ENCODE results near the gene CD40. TPM values are rescaled to one million over a fixed set of nuclear protein-coding genes. Genes with fewer than 3 reads are reported as not detected.

CD40 gene
- polyA plus RNA-seq, 3 donors, result 14.4 to 26.1 (median 18.8) TPM

DNA sequence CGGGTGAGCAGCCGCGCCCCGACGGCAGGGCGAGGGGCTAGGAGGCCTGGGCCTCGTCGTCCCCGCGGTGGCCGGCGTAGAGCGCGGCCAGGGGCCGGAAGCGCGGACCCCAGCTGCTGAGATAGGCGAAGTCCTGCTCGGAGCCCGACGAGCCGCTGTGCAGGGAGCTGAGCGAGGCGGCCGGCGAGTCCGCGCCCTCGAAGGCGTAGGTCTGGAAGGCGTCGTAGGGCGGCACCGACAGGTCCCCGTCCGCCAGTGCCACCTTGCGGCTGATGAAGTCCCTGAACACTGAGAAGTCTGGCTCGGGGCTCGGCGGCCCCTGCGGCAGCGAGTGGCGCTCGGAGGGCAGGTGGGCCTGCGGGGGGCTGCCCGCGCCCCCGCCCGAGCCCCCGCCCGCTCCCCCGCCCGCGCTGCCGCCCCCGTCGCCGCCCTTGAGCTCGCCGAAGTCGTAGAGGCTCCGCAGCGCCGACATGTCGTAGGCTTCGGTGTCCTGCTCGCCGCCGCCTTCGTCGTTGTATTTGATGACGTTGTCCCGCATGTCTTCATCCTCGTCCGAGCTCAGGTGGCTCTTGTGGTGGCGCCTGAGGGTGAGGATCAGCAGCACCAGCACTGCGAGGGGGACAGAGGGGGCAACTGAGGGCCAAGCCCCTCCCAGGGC lies 56.5 kb downstream of the CD40 start:
- DNase-seq, result peak; percentile 63 to 74 (median 72)
- H3K9me3 Mint-ChIP-seq, result peaks cover 0 to 16% (median 2%) of the 10 kb centered on the region in 7 donors
- H3K4me3 ChIP-seq (replicated peaks in 1 of 3; ENCODE audit: low read depth in 2 of 3, low read length in 3 of 3), result no peak overlapping the region
- no peaks in the 10 kb centered on the region for H3K79me2 ChIP-seq (ENCODE audit: insufficient read depth, low read length)
- H3K9ac ChIP-seq (ENCODE audit: insufficient read depth, low read length, poor library complexity, severe bottlenecking), result no peak overlapping the region
- no peaks in the 10 kb centered on the region for H3K36me3 Mint-ChIP-seq
- H3K36me3 ChIP-seq (replicated peaks in 1 of 2; ENCODE audit: control insufficient read depth in 1 of 2, insufficient read depth in 2 of 2, low read length in 2 of 2), result no peaks in the 10 kb centered on the region
- peaks cover 28 to 45% of the 10 kb centered on the region in 2 donors for H3K27me3 ChIP-seq (ENCODE audit: control insufficient read depth in 2 of 2, insufficient read depth in 2 of 2, low read length in 2 of 2)
- H3K9me3 ChIP-seq (replicated peaks in 1 of 2; ENCODE audit: control insufficient read depth in 1 of 2, insufficient read depth in 1 of 2, low read length in 2 of 2), result peaks cover 0 to 4% of the 10 kb centered on the region in 2 donors
- no peak overlapping the region for H3K27ac Mint-ChIP-seq
- TF ChIP-seq CTCF (IDR thresholded peaks at IDR 0.05), result peak; percentile 85
- H4K20me1 ChIP-seq (ENCODE audit: insufficient read depth, low read length), result no peaks in the 10 kb centered on the region
- no peak overlapping the region for H2AFZ ChIP-seq (ENCODE audit: insufficient read depth, low read depth, low read length, poor library complexity, severe bottlenecking)
- no peaks in the 10 kb centered on the region for H3K4me1 ChIP-seq (ENCODE audit: control insufficient read depth in 1 of 2, insufficient read depth in 2 of 2, low read length in 2 of 2)
- peaks cover 7% of the 10 kb centered on the region for H3K4me1 Mint-ChIP-seq
- intact Hi-C loops (cut with micrococcal nuclease), result loop anchor here (10.0 kb wide), 2 partner anchors 150 to 160 kb away; partner anchors contain the start of gene SLC12A5 (in 1 of the 2)
- WGBS (ENCODE audit: insufficient coverage), result 8% methylated on average over 74 of the region's 77 CpGs
- peaks cover 44 to 73% (median 68%) of the 10 kb centered on the region in 3 donors for H3K27me3 Mint-ChIP-seq (ENCODE audit: low read depth in 3 of 3)
- peak overlapping the region; percentile 24 for H3K4me2 ChIP-seq (replicated peaks; ENCODE audit: extremely low read depth, low read length, poor library complexity, severe bottlenecking)
- H3K4me3 Mint-ChIP-seq, result peak overlapping the region; percentile 50 to 74
- no peak overlapping the region for H3K27ac ChIP-seq (ENCODE audit: low read depth in 1 of 2, low read length in 2 of 2)

DNA sequence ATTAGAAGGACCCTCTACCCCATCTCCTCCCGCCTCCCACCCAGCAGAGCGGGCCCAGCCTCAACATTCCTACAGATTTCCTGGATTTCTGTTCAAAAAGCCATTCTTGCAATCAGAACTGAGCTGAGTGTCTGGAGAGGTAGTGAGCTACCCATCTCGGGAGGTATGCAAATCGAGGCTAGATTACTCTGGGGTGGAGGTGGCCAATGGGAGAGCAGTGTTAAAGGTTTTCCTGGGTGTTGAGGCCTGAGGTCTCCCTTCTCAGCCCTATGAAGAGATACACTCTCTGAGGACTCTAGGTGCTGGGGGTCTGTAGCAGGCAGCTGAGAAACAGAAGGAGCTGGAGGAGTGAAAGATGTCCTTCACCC lies 57.0 kb downstream of the CD40 start:
- intact Hi-C loops (cut with micrococcal nuclease), result loop anchor here (10.0 kb wide), 2 partner anchors 150 to 160 kb away; partner anchors contain the start of gene SLC12A5 (in 1 of the 2)
- Mint-ChIP-seq H3K27me3 (ENCODE audit: low read depth in 3 of 3) (peaks cover 48 to 76% (median 74%) of the 10 kb centered on the region in 3 donors), H3K36me3 (no peaks in the 10 kb centered on the region), H3K4me3 (peak overlapping the region; percentile 50 to 74), H3K4me1 (peaks cover 7% of the 10 kb centered on the region), H3K27ac (no peak overlapping the region), H3K9me3 (peaks cover 0 to 16% (median 2%) of the 10 kb centered on the region in 7 donors)
- WGBS (ENCODE audit: insufficient coverage), result 80% methylated on average over 1 of the region's 4 CpGs
- no peak overlapping the region for H3K27ac ChIP-seq (ENCODE audit: low read depth in 1 of 2, low read length in 2 of 2)
- TF ChIP-seq CTCF (IDR thresholded peaks at IDR 0.05), result no peak
- no peak overlapping the region for H2AFZ ChIP-seq (ENCODE audit: insufficient read depth, low read depth, low read length, poor library complexity, severe bottlenecking)
- no peaks in the 10 kb centered on the region for H4K20me1 ChIP-seq (ENCODE audit: insufficient read depth, low read length)
- H3K4me2 ChIP-seq (replicated peaks; ENCODE audit: extremely low read depth, low read length, poor library complexity, severe bottlenecking), result peak overlapping the region; percentile 24
- H3K27me3 ChIP-seq (ENCODE audit: control insufficient read depth in 2 of 2, insufficient read depth in 2 of 2, low read length in 2 of 2), result peaks cover 28 to 45% of the 10 kb centered on the region in 2 donors
- no peaks in the 10 kb centered on the region for H3K79me2 ChIP-seq (ENCODE audit: insufficient read depth, low read length)
- H3K9me3 ChIP-seq (replicated peaks in 1 of 2; ENCODE audit: control insufficient read depth in 1 of 2, insufficient read depth in 1 of 2, low read length in 2 of 2), result peaks cover 0 to 4% of the 10 kb centered on the region in 2 donors
- H3K9ac ChIP-seq (ENCODE audit: insufficient read depth, low read length, poor library complexity, severe bottlenecking), result no peak overlapping the region
- no peak for DNase-seq
- no peaks in the 10 kb centered on the region for H3K4me1 ChIP-seq (ENCODE audit: control insufficient read depth in 1 of 2, insufficient read depth in 2 of 2, low read length in 2 of 2)
- H3K36me3 ChIP-seq (replicated peaks in 1 of 2; ENCODE audit: control insufficient read depth in 1 of 2, insufficient read depth in 2 of 2, low read length in 2 of 2), result no peaks in the 10 kb centered on the region
- H3K4me3 ChIP-seq (replicated peaks in 1 of 3; ENCODE audit: low read depth in 2 of 3, low read length in 3 of 3), result no peak overlapping the region

Measured in CD14-positive monocyte (primary cell).